Adrenal gland (tissue), 5 donors: Measurements from ENCODE around the gene RTP1.

Source experiments
- POLR2A ChIP-seq, 2 donors: fragments of 450-650 bp; IDR thresholded peaks; one replicate each; pipeline ENCODE4 v1.6.1; 2017; ENCODE audit warnings: antibody characterized with exemption in 2 of 2, mild to moderate bottlenecking in 2 of 2, moderate library complexity in 1 of 2
- TF ChIP-seq, protein P1 (sequence below), 6 experiments: fragments of 450-650 bp in 4 of 6; fragments of 200-600 bp in 2 of 6; sonication (generic) in 1 of 6; IDR thresholded peaks; 1 replicate in 5 of 6; 2 replicates in 1 of 6; pipeline versions ENCODE4 v1.5.1 to v1.8.0; 2016 to 2021; ENCODE audit warnings: antibody characterized with exemption in 6 of 6, mild to moderate bottlenecking in 2 of 6, moderate library complexity in 1 of 6
- donor health status: DM: no; HTN: no; CAD: no.

DNA sequence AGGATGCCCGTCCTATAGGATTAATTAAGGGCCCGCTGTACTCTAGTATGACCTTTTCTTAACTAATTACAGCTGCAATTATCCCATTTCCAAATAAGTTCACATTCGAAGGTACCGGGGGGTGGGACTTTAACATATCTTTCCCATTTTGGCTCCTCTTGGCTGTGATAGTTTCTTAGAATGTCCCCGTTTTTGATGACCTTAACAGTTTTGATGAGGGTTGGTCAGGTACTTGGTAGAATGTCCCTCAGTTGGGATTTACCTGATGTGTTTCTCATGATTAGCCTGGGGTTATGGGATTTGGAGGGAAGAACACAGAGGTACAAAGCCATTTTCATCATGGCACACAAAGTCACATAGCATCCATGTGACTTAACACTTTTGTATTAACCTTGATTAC, 18.2 kb downstream of the RTP1 start:
- TF ChIP-seq, protein P1, sequence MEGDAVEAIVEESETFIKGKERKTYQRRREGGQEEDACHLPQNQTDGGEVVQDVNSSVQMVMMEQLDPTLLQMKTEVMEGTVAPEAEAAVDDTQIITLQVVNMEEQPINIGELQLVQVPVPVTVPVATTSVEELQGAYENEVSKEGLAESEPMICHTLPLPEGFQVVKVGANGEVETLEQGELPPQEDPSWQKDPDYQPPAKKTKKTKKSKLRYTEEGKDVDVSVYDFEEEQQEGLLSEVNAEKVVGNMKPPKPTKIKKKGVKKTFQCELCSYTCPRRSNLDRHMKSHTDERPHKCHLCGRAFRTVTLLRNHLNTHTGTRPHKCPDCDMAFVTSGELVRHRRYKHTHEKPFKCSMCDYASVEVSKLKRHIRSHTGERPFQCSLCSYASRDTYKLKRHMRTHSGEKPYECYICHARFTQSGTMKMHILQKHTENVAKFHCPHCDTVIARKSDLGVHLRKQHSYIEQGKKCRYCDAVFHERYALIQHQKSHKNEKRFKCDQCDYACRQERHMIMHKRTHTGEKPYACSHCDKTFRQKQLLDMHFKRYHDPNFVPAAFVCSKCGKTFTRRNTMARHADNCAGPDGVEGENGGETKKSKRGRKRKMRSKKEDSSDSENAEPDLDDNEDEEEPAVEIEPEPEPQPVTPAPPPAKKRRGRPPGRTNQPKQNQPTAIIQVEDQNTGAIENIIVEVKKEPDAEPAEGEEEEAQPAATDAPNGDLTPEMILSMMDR (IDR thresholded peaks at IDR 0.05) = no peak
- TF ChIP-seq POLR2A (IDR thresholded peaks at IDR 0.05) = no peak
